GM12873 (cell line): Measurements from ENCODE around the gene CPAMD8.

ENCODE experiments used
- TF ChIP-seq, protein P1 (sequence below): IDR thresholded peaks from 2 replicates; pipeline ENCODE4 v1.5.1; 2012; ENCODE audit warnings: low read depth, mild to moderate bottlenecking, moderate library complexity, low read length, control low read depth; ENCODE audit not compliant: insufficient read depth; ENCODE audit errors: missing control alignments

The CPAMD8 gene

DNA sequence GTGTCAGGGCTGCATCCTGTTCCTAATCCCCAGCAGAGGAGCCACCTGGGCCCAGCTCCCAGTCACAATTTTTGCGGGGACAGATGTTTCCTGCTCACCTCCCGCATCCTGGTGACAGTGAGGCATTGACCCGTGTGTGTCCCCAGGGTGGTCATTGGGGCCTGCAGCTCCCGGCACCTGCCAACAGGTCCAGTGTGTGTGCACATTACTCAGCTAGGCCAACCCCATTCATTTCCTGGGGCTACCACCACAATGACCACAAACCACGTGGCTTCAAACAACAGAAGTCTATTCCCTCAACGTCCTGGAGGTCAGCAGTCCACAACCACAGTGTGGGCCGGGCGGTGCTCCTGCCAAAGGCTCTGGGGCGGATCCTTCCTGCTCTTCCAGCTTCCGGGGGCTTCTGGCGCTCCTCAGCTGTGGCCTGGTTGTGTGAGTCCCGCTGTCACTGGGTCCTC is 149.7 kb downstream of the CPAMD8 start:
- TF ChIP-seq, protein P1, sequence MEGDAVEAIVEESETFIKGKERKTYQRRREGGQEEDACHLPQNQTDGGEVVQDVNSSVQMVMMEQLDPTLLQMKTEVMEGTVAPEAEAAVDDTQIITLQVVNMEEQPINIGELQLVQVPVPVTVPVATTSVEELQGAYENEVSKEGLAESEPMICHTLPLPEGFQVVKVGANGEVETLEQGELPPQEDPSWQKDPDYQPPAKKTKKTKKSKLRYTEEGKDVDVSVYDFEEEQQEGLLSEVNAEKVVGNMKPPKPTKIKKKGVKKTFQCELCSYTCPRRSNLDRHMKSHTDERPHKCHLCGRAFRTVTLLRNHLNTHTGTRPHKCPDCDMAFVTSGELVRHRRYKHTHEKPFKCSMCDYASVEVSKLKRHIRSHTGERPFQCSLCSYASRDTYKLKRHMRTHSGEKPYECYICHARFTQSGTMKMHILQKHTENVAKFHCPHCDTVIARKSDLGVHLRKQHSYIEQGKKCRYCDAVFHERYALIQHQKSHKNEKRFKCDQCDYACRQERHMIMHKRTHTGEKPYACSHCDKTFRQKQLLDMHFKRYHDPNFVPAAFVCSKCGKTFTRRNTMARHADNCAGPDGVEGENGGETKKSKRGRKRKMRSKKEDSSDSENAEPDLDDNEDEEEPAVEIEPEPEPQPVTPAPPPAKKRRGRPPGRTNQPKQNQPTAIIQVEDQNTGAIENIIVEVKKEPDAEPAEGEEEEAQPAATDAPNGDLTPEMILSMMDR: no peak

DNA sequence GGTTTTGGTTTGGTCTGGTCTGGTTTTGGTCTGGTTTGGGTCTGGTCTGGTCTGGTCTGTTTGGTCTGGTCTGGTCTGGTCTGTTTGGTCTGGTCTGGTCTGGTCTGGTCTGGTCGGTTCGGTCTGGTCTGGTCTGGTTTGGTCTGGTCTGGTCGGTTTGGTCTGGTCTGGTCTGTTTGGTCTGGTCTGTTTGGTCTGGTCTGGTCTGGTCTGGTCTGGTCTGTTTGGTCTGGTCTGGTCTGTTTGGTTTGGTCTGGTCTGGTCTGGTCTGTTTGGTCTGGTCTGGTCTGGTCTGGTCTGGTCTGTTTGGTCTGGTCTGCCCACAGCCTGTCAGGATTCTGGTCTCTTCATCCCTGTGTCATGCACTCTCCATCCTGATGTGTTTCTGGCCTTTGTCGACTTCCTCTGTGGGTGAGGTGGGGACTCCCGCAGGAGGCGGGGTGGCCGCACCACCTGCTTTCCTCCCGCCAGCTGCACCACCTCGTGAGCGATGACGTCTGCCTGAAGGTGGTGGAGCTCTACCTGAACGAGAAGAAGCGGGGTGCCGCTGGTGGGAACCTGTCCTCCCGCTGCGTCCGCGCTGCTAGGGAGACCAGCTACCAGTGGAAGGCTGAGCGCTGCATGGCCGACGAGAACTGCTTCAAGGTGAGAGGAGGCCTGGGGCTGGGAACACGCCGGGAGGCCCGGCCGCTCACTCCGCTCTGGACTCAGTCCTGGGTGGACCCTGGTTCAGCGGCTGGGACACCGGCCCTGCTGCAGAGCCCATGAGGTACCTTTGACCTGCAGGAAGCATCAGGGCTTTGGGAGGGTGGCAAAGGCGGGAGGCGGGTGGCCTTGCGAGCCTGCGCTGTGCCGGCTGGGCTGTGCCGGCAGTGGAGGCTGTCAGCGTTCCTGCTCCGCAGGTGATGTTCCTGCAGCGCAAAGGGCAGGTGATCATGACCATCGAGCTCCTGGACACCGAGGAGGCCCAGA is 150.7 kb downstream of the CPAMD8 start:
- TF ChIP-seq, protein P1: no peak

DNA sequence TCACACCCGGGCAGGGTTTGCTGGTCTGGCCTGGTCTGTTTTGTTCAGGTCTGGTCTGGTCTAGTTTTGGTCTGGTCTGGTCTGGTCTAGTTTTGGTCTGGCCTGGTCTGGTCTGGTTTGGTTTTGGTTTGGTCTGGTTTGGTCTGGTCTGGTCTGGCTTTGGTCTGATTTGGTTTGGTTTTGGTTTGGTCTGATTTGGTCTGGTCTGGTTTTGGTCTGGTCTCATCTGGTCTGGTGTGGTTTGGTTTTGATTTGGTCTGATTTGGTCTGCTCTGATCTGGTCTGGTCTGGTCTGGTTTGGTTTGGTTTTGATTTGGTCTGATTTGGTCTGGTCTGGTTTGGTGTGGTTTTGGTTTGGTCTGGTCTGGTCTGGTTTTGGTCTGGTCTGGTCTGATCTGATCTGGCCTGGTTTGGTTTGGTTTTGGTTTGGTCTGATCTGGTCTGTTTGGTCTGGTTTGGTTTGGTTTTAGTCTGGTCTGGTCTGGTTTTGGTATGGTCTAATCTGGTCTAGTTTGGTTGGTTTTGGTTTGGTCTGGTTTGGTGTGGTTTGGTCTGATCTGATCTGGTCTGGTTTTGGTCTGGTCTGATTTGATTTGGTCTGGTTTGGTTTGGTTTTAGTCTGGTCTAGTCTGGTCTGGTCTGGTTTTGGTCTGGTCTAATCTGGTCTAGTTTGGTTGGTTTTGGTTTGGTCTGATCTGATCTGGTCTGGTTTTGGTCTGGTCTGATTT is 152.2 kb downstream of the CPAMD8 start:
- TF ChIP-seq, protein P1: no peak

DNA sequence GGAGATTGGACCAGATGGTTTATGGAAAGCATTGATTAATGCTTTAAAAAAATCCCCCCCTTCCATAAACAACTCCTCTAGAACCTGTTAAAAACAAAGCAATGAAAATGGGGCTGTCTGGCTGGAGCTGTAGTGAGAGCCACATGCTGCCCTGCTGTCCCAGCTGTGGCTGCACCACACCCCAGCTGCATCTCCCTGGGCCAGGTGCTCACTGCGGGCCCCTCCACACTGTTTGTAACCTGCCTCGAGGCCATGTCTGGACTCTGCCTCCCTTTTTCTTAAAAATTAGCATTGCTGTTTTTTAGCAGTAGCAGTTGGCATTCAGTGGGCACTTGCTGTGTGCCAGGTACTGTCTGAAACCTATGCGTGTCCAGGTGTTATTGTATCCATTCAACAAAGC is 153.0 kb downstream of the CPAMD8 start:
- TF ChIP-seq, protein P1: no peak

DNA sequence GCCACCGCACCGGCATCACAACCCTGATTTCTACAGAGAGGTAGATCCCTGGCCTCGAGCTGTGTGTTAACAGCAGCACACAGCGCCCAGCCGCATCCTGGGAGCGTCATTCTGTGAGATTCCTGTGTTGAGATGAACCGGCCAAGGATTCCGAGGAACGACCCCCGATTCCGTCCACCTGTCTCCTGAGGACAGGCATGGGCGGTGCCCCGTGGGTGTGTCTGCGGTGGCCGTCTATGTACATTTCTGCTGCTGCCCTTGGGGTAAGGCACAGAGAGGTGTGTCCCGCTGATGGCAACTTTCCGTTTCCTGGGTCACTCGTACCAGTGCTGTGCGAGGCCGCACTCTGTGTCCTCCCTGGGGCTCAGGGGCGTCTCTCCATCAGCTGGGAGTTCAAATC is 153.9 kb downstream of the CPAMD8 start:
- TF ChIP-seq, protein P1: no peak

DNA sequence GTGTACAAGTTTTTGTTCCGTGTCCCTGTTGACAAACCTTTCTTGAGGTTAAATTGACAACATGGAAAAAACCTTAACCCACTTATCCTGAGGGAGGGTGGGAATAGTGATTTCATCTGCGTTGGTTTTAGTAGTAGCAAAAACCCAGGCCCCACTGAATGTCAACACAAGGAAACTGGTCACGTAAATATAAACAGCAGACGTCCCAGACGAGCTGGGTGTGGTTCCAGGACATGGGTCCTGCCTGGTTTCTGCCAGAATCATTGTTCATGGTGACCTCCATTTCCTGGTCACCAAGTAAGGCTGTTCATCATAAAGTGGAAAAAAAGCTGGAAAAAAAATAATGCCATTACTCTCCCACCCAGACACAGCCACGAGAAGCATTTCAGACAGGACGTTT is 154.7 kb downstream of the CPAMD8 start:
- TF ChIP-seq, protein P1: no peak

DNA sequence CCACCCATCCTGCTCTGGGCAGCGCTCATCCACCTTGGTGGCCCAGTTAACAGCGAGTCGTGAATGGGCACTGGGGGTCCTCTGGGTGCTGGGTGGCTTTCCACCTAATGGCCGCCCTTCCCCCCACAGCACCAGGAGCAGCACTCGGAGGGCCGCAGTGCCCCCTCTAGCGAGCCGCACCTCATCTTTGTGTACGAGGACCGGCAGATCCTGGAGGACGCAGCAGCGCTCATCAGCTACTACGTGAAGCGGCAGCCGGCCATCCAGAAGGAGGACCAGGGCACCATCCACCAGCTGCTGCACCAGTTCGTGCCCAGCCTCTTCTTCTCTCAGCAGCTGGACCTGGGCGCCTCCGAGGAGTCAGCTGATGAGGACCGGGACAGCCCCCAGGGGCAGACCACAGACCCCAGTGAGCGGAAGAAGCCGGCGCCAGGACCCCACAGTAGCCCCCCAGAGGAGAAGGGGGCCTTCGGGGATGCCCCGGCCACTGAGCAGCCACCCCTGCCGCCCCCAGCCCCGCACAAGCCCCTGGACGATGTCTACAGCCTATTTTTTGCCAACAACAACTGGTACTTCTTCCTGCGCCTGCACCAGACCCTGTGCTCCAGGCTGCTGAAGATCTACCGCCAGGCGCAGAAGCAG is 157.2 kb downstream of the CPAMD8 start:
- TF ChIP-seq, protein P1: no peak
